GM23248 (cell line): ENCODE measurements around the gene IQSEC3. TPM values are rescaled to one million over a fixed set of nuclear protein-coding genes. Genes with fewer than 3 reads are reported as not detected.
"Not testable (repeated sequence)": the region's sequence is repeated elsewhere in the genome, so short reads cannot be mapped to it uniquely, and the experiment has no call there.

Experiments
- DNase-seq: peaks from one replicate; pipeline ENCODE4 v3.0.0-alpha.2; 2015
- H2AFZ ChIP-seq: fragments of 200-600 bp; sonication (generic); 2 replicates; pipeline ENCODE4 v1.6.1; 2016; ENCODE audit warnings: antibody characterized with exemption
- H3F3A ChIP-seq: fragments of 200-600 bp; sonication (generic); 2 replicates; pipeline ENCODE4 v1.6.1; 2016; ENCODE audit warnings: mild to moderate bottlenecking, antibody characterized with exemption, mixed run types; ENCODE audit not compliant: insufficient read depth
- H3K27ac ChIP-seq: fragments of 200-600 bp; sonication (generic); 2 replicates; pipeline ENCODE4 v1.5.1; 2016; ENCODE audit warnings: mild to moderate bottlenecking
- H3K27me3 ChIP-seq: fragments of 200-600 bp; sonication (generic); replicated peaks from 2 replicates; pipeline ENCODE4 v1.6.1; 2016; ENCODE audit warnings: mild to moderate bottlenecking; ENCODE audit not compliant: insufficient read depth
- H3K36me3 ChIP-seq: fragments of 200-600 bp; sonication (generic); 2 replicates; pipeline ENCODE4 v1.6.1; 2016; ENCODE audit warnings: low read depth, mild to moderate bottlenecking
- H3K4me1 ChIP-seq: fragments of 200-600 bp; sonication (generic); 2 replicates; pipeline ENCODE4 v1.6.1; 2016; ENCODE audit warnings: mild to moderate bottlenecking; ENCODE audit not compliant: insufficient read depth
- H3K4me2 ChIP-seq: fragments of 200-600 bp; sonication (generic); one replicate; pipeline ENCODE4 v1.6.1; 2016; ENCODE audit warnings: mild to moderate bottlenecking; ENCODE audit not compliant: unreplicated experiment
- H3K4me3 ChIP-seq: fragments of 200-600 bp; sonication (generic); 2 replicates; pipeline ENCODE4 v1.5.1; 2016; ENCODE audit warnings: mild to moderate bottlenecking
- H3K79me2 ChIP-seq: fragments of 200-600 bp; sonication (generic); 2 replicates; pipeline ENCODE4 v1.6.1; 2016; ENCODE audit warnings: mild to moderate bottlenecking; ENCODE audit not compliant: insufficient read depth
- H3K9ac ChIP-seq: fragments of 200-600 bp; sonication (generic); 2 replicates; pipeline ENCODE4 v1.6.1; 2016; ENCODE audit warnings: mild to moderate bottlenecking
- H3K9me2 ChIP-seq: fragments of 200-600 bp; sonication (generic); 2 replicates; pipeline ENCODE4 v1.6.1; 2016; ENCODE audit warnings: mixed run types, mild to moderate bottlenecking, moderate library complexity; ENCODE audit not compliant: insufficient read depth
- H3K9me3 ChIP-seq: fragments of 200-600 bp; sonication (generic); one replicate; pipeline ENCODE4 v1.6.1; 2017; ENCODE audit warnings: low read depth
- H4K20me1 ChIP-seq: fragments of 200-600 bp; sonication (generic); 2 replicates; pipeline ENCODE4 v1.6.0; 2016; ENCODE audit not compliant: insufficient read depth
- EZH2 ChIP-seq: fragments of 200-600 bp; sonication (generic); IDR thresholded peaks from 2 replicates; pipeline ENCODE4 v1.6.1; 2018; ENCODE audit warnings: antibody characterized with exemption, mild to moderate bottlenecking; ENCODE audit not compliant: insufficient read depth, poor library complexity, severe bottlenecking
- EZH2phosphoT487 ChIP-seq: fragments of 200-600 bp; sonication (generic); IDR thresholded peaks from 2 replicates; pipeline ENCODE4 v1.6.1; 2018; ENCODE audit warnings: antibody characterized with exemption, moderate library complexity, mild to moderate bottlenecking, low read depth; ENCODE audit not compliant: insufficient read depth
- WGBS, 2 experiments: methylation state at CpG; one replicate each; pipeline ENCODE4 v1.1.6; 2015 to 2017; ENCODE audit warnings: low lambda C conversion rate in 2 of 2, low coverage in 1 of 2; ENCODE audit errors: missing lambda C conversion rate in 2 of 2; 5-methylcytosine and 5-hydroxymethylcytosine counted together
- in situ Hi-C: fragments of 300-500 bp; cut with MboI; formaldehyde crosslinking; loops from 2 replicates; pipeline ENCODE4 v1.15.0; 2020
- polyA plus RNA-seq: library from polyadenylated mRNA; unstranded; fragments of >200 nt; fragmentation: Nextera tagmentation; extraction: Ambion mirVana; gene quantifications from 2 replicates; pipeline ENCODE4 v1.2.1, GENCODE V29; 2016
- total RNA-seq: library from RNA; depleted of rRNA; stranded (reverse); fragments of >200 nt; shearing (Covaris generic); gene quantifications from 2 replicates; pipeline ENCODE4 v1.2.3, GENCODE V29; 2014

IQSEC3 gene
- total and polyA plus RNA-seq, 2 experiments from 2014 or later: not detected

GRCh38 chr12:215116-215515, 148.5 kb downstream of the IQSEC3 start:
- DNase-seq: no peak
- Histone ChIP-seq H3K4me1 (no peaks in the 10 kb centered on the region), H3K36me3 (no peaks in the 10 kb centered on the region), H3K27me3 (peaks cover 37% of the 10 kb centered on the region), H3K79me2 (no peaks in the 10 kb centered on the region), H3K9me3 (no peaks in the 10 kb centered on the region), H4K20me1 (no peaks in the 10 kb centered on the region), H3K27ac (no peak overlapping the region), H3K9me2 (no peaks in the 10 kb centered on the region), H3K4me2 (no peak overlapping the region), H2AFZ (no peak overlapping the region), H3K9ac (no peak overlapping the region), H3K4me3 (no peak overlapping the region), H3F3A (no peaks in the 10 kb centered on the region)
- TF ChIP-seq EZH2: no peak
- 62 to 75% methylated on average over 6 of the region's 6 CpGs for WGBS, 2 experiments
- in situ Hi-C loops: no loop called here

- H2AFZ ChIP-seq: not testable (repeated sequence)
- H3K27me3 ChIP-seq: peaks cover 36% of the 10 kb centered on the region
- 39 to 49% methylated on average over 6 of the region's 6 CpGs for WGBS, 2 experiments
Observed at GRCh38 chr12:217029-217428, 150.5 kb downstream of the IQSEC3 start.

GRCh38 chr12:218221-218620, 151.7 kb downstream of the IQSEC3 start:
- WGBS, 2 experiments: 47 to 50% methylated on average over 5 of the region's 5 CpGs
- Histone ChIP-seq H3F3A (no peaks in the 10 kb centered on the region), H4K20me1 (no peaks in the 10 kb centered on the region), H3K9me3 (no peaks in the 10 kb centered on the region), H3K9ac (no peak overlapping the region), H2AFZ (no peak overlapping the region), H3K4me2 (no peak overlapping the region), H3K79me2 (no peaks in the 10 kb centered on the region), H3K4me1 (no peaks in the 10 kb centered on the region), H3K27ac (no peak overlapping the region), H3K9me2 (no peaks in the 10 kb centered on the region), H3K36me3 (no peaks in the 10 kb centered on the region), H3K27me3 (peaks cover 38% of the 10 kb centered on the region), H3K4me3 (no peak overlapping the region)
- in situ Hi-C loops: no loop called here
- no peak for TF ChIP-seq EZH2phosphoT487
- TF ChIP-seq EZH2: no peak
- DNase-seq: no peak

More at GRCh38 chr12:217029-217428, 150.5 kb downstream of the IQSEC3 start:
- H3K4me3 ChIP-seq, H3K27ac ChIP-seq, H3K4me2 ChIP-seq, H3K79me2 ChIP-seq, H4K20me1 ChIP-seq, H3K9ac ChIP-seq, H3K9me3 ChIP-seq, H3K4me1 ChIP-seq, H3K36me3 ChIP-seq, H3F3A ChIP-seq, in situ Hi-C loops, DNase-seq, H3K9me2 ChIP-seq: not testable (repeated sequence)

- no peaks in the 10 kb centered on the region for H3F3A ChIP-seq
- in situ Hi-C loops: no loop called here
- H3K9me3 ChIP-seq: no peaks in the 10 kb centered on the region
- H4K20me1 ChIP-seq: no peaks in the 10 kb centered on the region
- H3K4me2 ChIP-seq: no peak overlapping the region
- peaks cover 35% of the 10 kb centered on the region for H3K27me3 ChIP-seq
- H2AFZ ChIP-seq: no peak overlapping the region
- DNase-seq: no peak
- H3K9me2 ChIP-seq: no peaks in the 10 kb centered on the region
- no peaks in the 10 kb centered on the region for H3K79me2 ChIP-seq
- H3K9ac ChIP-seq: no peak overlapping the region
- H3K4me1 ChIP-seq: no peaks in the 10 kb centered on the region
- no peak overlapping the region for H3K27ac ChIP-seq
- no peak for TF ChIP-seq EZH2
- no peak for TF ChIP-seq EZH2phosphoT487
- no peak overlapping the region for H3K4me3 ChIP-seq
- H3K36me3 ChIP-seq: no peaks in the 10 kb centered on the region
- WGBS, 2 experiments: 29 to 33% methylated on average over 30 of the region's 30 CpGs
Observed at GRCh38 chr12:218728-219590, 152.4 kb downstream of the IQSEC3 start.
